Stomach (tissue), 4 donors: ENCODE data around the gene IPMK.

ENCODE experiments used
- POLR2A ChIP-seq, 4 donors: fragments of 450-650 bp; IDR thresholded peaks; one replicate each; pipeline ENCODE4 v1.6.1; 2016; ENCODE audit warnings: antibody characterized with exemption in 4 of 4, control low read depth in 2 of 4, mild to moderate bottlenecking in 1 of 4, moderate library complexity in 1 of 4
- TF ChIP-seq, protein P1 (sequence below), 7 experiments: fragments of 450-650 bp in 4 of 7; fragments of 200-600 bp in 3 of 7; sonication (generic) in 3 of 7; IDR thresholded peaks; one replicate each; pipeline ENCODE4 v1.5.1; 2016 to 2019; ENCODE audit warnings: antibody characterized with exemption in 7 of 7, control low read depth in 2 of 7, mild to moderate bottlenecking in 1 of 7

DNA sequence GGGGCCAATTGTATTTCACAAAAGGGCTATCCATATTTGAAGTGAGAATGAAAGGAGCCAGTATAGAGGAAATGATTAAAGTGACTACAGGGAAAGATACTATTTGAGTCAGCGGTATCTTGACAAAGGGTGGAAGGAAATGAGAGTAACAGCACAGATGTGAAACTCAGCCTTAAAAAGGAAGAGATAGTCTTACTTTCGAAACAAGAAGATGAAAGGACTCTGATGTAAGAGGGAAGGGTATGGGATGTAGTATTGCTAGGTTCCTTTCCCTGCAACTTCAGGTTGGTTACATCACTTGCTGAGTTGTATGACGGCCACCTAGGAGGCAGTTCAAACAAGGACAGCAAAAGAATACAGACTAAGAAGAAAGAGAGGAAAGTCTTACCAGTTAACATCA is 14.9 kb upstream of the IPMK start:
- TF ChIP-seq, protein P1, sequence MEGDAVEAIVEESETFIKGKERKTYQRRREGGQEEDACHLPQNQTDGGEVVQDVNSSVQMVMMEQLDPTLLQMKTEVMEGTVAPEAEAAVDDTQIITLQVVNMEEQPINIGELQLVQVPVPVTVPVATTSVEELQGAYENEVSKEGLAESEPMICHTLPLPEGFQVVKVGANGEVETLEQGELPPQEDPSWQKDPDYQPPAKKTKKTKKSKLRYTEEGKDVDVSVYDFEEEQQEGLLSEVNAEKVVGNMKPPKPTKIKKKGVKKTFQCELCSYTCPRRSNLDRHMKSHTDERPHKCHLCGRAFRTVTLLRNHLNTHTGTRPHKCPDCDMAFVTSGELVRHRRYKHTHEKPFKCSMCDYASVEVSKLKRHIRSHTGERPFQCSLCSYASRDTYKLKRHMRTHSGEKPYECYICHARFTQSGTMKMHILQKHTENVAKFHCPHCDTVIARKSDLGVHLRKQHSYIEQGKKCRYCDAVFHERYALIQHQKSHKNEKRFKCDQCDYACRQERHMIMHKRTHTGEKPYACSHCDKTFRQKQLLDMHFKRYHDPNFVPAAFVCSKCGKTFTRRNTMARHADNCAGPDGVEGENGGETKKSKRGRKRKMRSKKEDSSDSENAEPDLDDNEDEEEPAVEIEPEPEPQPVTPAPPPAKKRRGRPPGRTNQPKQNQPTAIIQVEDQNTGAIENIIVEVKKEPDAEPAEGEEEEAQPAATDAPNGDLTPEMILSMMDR (IDR thresholded peaks at IDR 0.05), result no peak
- no peak for TF ChIP-seq POLR2A (IDR thresholded peaks at IDR 0.05)
